Activated CD8-positive, alpha-beta memory T cell treated with anti-CD3 and anti-CD28 coated beads, Interleukin-2, amount 50 U/mL, for 1 hour (primary cell): ENCODE measurements around the gene INTS6.

Experiments used
- DNase-seq: peaks from one replicate; pipeline ENCODE4 v3.0.0-alpha.2; 2020; ENCODE audit errors: extremely low read depth

INTS6 gene

DNA sequence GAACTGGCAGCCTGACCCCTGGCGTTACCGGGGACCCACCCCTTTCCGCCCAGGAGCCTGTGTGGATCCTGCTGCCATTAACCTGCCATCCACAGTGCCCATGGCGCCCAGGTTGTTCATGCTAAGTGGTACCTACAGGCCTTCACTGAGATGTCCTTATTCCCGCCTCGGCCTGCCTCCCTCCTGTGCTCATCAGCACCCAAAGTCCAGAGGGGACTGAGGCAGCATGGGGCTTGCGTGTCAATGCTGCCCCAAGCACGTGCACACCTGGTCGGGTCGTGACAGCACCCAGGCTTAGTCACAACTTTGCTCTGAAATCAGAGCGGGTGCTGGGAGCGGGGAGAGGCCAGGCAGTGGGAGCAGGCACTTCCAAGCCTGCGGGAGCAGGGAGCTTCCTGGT lies 3.7 kb upstream of the INTS6 start:
- DNase-seq: no peak

DNA sequence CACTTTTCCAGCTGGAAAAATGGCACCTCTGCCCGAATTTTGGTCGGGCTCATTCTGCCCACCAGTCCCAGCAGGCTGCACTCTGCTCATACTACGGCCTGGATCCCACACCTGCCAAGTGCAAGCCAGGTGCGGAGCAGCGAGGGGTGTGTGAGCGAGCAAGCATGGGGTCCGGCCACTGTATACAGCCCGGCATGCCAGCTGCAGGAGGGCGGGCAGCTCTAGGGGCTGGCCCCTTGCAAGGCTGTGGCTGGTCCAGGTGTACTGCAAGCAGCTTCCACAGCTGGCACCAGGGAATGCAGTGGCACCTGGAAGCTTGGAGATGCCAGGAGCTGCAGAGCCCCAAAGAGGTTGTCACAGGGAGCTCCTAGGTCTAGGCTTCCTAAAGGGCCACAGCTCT lies 2.7 kb upstream of the INTS6 start:
- DNase-seq: no peak

DNA sequence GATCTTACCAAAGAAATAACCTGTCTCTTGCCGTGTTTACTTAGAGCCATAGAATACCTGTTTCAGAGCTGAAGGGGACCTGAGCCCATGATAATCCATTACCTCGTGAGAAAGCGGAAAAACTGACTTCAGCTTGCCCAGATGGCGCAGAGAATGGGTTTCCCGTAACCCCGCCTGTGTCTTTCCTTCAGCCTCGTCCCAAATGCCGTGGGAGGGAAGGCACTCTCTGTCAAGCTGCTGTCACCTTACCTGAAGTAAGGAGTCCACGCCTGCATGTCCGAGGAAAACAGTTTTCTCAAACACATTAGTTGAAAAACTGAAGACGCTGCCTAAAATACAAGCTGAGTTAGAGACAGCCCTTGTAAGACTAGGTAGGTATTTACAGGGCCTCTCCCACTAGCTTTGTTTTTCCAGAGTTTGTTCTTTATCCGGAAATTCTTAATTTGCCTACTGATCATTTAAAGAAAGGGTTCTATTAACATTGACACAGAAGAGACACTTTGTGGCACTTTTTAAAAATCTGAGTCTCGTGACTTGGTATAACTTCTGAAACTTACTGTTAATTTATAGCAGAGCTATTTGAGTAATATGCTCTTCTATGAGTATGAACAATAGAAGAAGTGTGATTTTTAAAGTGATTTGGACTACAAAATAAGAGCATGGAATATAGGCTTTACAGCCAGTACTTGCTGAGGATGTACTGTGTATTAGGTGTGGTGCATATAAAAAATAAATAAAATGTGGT lies 1.3 kb upstream of the INTS6 start:
- no peak for DNase-seq

DNA sequence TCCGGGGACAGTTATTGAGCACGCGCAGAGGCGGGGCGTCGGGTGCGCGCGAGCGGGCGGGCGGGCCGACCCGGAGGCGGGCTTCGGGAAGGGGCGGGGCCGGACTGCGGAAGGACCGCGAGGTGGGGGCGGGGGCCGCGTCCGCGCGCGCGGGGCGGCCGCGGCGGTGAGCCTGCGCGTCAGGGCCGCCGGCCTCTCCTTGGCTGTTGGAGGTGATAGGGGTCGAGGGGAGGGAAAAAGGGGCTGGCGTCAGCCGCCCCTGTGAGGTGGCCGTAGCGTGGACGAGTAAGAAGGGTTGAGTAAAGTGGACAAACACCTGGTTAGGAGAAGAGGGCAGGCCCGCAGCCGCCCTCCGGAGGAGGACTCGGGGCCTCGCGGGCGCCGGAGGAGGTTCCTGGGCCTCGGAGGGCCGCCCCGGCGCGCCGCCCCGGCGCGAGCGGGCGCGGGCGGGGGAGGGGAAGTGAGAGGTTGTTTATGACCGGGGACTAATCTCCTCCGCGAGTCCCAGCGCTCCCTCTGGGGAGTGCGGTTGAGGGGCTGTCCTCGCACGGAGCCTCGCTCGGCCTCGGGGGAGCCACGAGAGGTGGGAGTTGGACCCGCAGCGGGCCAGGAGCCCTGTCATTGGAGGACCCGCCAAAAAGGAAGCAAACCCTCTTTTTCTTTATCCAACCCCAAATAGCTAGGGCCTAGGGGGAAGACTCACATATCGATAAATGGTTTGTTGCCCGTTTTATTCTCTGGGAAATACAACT lies 547 bp upstream of the INTS6 start:
- peak; percentile 43 for DNase-seq

DNA sequence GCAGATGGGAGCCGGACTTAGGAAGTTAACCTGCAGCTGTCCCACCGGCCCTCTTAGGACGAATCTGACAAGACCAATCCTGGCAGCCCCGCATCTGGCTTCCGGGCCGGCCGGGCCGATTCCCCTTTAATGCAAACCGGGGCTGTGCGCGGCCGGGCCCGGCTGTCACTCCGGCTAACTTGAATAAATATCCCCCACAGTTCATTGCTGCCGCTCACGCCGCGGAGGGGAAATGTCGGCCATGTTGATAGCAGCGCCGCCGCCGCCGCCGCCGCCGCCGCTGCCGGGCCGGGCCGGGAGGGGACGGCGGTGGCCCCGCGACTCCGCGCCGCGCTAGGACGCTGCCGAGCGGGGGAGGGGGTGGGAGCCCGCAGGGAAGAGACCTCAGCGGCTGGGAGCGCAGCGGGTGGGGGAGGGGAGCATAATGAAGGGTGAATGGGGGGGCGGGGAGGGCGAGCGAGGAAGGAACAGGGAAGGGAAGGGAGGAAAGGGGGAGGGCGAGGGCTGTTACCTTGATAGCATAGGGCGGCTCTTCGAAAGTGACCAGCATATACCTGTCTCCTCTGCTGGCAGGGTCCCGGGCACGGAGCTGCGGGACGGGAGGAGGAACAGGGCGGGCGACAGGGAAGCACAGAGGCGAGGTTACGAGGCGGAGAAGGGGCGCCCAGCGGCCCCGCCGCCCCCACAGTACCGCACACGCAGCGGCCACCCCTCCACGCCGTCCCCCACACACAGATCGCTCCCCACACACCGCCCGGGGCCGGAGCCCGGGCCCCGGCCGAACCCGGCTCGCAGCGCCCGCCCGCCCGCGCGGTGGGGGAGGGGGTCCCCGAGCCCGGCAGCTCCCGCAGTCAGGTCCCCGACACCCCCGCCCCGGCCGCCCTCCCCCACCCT lies 1.1 kb downstream of the INTS6 start:
- peak; percentile 47 for DNase-seq

DNA sequence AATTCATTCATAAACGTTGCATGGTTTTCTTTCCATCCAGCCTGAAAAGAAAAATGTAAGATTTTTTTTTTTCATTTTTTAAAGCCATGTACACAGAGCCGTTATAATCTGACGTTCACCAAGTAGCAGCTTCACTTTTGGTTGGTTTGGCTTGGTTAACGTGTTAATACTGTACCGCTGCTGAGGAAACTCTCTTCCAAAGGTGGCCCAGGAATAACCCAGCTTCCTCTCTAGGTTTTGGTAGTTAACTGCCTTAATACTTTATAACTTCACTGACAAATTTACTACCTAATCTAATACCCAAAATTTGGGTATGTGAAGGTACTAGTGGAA lies 1.7 kb downstream of the INTS6 start:
- no peak for DNase-seq

DNA sequence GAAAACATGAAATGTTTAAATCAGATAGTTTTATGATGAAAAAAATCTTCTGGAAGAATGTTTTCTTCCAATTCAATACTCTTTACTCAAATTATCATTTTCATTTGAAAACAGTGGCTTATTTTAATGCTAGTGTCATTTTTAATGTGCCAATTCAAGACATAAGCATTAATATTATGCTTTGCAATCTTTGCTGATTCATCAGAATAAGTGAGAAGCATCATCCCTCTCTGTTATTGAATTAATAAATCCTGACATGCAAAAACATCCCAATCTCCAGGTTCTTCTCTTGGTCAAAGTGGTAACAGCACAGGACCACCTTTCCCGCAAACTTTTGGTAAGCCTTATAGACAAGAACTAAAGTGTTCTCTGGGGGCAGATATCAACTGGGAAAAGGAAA lies 3.8 kb downstream of the INTS6 start:
- DNase-seq: no peak

DNA sequence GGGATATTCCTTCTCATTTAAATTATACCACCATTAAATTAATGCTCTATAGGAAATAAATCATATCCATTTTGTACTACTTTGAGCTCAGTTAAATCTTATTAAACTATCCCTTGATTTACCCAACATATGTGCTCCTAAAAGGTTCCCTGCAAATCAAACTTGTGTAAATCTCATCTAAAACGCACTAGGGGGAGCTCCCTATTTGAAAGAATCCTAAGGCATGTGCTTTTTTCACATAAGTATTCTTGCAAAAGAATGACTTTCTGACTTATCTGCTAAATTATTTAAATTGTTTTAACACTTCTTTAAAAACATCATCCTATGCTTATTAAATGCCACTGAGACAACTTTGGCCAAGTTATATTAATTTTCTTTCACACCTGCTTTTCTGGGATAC lies 7.9 kb downstream of the INTS6 start:
- DNase-seq: no peak

DNA sequence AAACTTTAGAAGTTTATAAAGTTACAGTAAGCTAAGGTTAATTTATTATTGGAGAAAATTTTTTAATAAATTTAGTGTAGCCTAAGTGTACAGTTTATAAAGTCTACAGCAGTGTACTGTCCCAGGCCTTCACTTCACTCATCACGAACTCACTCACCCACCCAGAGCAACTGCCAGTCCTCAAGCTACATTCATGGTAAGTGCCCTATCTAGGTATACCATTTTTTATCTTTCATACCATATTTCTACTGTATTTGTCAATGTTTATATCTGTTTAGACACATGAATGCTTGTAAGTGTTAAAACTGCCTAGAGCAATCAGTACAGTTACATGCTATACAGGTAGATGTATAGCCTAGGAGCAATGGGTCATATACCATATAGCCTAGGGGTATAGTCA lies 12.5 kb downstream of the INTS6 start:
- no peak for DNase-seq

DNA sequence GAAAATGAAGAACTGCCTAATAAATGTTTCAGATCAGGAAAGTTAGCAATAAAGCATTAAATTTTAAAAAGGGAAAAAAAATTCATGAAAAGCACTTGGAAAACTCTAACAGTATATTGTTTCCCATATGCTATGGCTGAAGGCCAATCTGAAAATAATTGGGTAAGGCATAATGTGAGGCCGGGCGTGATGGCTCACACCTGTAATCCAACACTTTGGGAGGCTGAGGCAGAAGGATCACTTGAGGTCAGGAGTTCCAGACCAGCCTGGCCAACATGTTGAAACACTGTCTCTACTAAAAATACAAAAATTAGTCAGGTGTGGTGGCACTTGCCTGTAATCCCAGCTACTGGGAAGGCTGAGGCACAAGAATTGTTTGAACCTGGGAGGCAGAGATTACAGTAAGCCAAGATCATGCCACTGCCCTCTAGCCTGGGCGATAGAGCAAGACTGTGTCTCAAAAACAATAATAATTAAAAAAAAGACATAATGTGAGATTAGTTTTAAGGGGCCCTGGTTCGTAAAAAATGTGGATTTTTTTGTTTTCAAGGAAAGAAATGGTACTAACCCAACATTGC lies 15.2 kb downstream of the INTS6 start:
- DNase-seq: no peak

DNA sequence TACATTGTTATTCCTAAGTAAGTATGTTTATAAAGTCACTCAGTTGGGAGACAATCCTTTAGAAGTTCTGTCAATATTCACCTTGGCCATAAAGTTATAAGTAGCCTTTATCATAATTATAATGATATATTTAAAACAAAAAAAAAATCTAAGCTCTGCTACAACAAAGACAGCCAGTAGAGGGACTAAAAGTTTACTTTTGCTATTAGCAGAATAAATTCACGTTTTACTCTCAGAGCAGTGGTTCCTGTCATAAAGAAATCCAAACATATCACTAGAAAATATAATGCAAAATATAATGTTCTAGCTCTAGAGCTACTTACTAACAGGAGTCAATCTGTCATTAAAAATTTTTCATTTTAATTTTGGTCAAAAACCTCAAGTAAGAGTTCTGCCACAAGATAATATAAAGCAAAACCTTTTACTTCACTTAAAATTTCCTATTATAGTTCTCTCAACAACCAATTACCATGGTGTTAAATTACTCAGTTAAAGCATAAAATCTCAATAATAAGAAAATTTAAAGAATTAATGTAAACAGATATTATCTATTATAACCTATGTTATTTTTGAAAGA lies 17.7 kb downstream of the INTS6 start:
- no peak for DNase-seq

DNA sequence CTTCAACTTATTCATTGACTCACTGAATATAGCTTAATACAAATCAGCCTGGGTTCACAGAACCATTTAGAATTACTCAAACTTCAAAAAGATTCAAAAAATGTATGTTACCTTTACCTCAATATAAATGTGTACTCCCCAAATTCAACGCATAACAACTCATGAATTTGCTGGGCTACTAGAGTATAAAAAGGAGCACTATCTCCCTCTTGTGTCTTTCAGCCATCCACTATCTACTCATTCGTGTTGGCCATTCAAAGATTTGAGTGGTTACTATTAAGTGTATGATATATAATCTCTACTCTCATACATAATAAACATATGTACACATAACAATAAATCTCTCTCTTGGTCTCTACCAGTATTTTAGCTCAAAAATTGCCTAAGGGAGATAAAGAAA lies 20.3 kb downstream of the INTS6 start:
- no peak for DNase-seq

DNA sequence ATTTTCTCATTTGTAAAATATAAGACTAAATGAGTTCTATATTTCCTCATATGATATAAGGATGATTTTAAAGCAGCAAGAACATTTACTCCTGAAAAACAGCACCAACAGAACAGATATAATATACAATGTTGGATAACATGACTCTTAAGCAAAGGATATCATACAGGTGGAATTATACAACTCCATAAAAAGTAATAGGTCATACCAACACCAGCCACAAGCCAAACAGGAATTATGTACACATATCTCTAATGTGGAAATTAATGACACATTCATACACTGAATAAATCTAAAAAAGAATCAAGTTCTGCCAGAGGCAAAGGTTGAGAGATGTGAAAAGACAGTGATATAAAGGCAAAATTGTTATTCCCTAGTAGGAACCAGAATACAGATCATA lies 25.9 kb downstream of the INTS6 start:
- DNase-seq: no peak

DNA sequence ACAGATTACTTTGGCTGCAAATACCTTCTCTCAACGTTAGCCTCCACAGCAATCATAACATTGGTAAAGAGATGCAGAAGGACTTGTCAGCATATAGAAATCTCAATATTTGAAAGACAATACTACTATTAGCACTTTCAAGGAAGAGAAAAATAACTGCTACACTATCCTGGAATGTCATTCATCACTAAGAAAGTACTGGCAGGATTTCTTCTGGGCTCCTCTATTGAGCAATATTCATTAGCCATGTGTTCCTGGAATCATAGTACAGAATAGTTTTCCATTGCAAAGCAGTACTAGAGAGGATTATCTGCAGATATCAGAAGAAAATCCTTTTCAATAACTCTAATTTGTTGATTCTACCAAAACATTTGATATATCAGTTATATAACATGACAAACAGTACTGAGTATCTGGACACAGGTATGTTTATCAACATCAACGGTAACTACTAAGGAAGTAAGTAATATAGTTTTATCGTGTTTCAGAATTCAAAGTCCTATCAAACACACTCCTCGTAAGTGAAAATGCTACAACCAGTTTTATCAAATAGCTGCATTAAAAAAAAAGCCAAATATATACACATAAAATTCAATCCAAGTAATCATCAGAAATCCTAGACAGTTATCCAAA lies 27.3 kb downstream of the INTS6 start:
- no peak for DNase-seq

DNA sequence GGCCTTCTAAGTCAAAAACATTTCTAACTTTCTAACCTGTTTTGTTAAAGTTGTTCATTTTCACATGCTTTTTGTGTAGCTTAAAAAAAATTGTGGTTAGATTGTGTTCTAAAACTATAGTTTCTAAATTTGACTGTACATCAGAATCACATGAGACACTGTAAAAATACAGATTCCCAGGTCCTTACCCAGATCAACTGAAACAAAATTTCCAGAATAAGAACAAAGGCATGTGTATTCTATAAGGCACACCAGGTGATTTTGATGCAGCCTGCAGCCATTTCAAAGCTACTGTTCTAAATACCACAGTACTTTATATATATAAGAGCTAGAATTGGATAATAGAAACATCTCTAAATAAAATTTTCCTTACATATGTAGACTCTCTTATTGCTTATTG lies 29.1 kb downstream of the INTS6 start:
- no peak for DNase-seq

DNA sequence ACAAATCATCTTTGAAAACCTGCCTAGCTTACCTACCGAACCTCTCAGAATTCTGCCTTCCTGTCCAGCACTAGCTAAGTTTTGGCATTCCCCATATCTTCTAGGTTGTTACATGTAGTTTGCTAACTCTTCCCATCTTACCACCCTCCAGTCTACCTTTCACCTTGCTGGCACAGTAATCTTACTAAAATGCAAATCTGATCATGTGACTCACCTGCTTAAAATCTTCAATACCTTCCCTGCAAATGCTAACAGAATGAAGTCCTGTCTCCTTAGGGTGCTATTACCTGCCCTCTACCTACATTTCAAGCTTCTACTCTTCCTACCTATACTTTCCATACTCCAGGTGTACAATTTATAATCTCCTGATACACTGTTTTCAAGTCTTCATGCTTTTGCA lies 30.4 kb downstream of the INTS6 start:
- no peak for DNase-seq

DNA sequence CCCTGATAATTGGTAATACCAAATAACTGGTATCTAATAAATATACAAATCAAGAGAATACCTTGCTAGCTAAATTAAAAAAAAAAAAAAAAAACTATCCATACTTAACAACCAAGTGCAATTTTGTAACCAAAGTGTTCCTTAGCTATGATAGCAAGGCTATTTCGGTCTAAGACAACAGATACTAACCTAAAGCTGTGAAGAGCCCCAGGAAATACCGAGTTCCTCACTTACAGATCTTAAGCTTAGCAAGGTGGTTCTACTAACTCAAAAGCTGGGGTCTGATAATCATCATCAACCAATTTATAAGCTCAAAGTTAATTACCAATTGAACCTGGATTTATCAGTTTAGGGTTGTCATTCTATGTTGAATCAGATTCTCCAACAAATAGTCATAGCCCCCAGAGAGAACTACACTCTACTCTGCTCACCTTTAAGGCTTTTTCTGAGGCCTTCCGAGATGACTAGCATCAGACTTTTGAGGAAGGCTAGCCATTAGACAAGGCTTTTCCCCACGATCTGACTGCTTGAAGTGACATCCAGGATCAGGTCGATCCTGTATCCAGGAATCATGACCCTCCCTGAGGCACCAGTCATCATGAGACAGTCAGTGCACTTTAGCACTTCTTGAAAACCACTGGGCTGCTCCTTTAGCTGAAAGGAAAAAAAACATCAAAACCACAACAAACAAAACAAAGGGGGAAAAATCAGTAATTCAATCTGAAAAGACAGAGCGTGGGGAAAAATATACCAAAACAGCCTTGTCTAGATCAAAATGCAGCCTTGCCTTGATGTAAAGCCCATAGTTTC lies 31.9 kb downstream of the INTS6 start:
- no peak for DNase-seq

DNA sequence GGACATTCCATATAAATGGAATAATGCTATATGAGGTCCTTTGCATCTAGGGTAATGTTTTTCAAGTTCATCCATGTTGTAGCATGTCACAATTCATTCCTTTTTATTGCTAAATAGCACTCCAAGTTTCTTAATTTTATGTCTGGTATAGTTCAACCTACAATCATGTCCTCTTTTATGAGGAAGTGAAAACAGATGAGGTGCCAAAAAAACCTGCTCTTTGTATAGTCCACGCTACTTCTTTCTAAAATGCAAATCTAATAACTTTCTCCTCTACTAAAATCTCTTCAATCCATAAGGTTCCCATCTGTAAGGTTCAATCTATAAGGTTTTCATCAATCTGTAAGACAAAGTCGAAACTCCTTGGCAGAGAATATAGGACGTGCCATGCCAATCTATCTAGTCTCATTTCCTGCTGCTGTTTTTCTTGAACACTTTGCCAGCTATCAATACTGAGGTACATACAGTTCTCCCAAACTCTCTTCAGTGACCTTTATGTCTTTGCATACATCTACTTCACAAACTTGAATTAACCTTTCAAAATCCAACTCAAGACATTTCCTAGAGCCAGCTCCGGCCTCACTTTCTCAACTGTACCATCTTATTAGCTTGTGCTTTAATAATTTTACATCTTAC lies 33.7 kb downstream of the INTS6 start:
- DNase-seq: no peak

DNA sequence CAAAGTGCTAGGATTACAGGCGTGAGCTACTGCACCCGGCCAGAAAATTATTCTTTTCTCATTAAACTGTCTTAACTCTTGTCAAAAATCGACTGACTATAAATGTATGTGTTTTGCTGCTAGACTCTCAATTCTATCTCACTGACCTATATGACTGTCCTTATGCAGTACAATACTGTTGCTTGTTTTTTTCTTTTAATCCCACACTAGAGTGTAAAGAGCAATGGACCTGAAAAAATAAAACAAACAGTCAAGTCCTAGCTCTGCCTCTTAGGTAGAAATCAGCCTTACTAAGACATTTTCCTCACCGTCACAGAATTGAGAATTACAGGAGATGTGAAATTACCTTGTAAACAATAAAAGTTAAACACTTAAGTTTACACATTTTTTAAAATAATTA lies 35.1 kb downstream of the INTS6 start:
- DNase-seq: no peak

DNA sequence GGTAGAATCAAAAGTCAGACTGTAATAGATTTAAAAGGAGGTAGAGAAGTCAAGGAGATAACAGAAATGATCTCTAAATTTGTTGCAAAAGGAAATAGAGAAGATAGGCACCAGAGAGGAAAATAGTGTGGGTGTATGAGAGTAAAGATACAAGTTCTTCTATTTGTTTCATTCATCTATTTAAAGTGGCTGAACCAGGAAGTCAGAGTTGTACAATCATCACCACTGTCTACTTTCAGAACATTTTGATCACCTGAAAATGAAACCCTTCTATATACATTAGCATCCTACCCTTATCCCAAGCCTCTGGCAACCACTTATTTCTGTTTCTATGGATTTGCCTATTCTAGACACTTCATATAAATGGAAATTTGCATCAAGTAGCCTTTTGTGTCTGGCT lies 36.7 kb downstream of the INTS6 start:
- DNase-seq: no peak
